HG02610 (cell line): Measurements from ENCODE around the gene PPFIA1.

ENCODE experiments used
- ATAC-seq: cut with Tn5 transposase; IDR thresholded peaks from one replicate; pipeline ENCODE4 v1.9.1; 2021; ENCODE audit warnings: mild to moderate bottlenecking, moderate library complexity; ENCODE audit not compliant: unreplicated experiment

Gene PPFIA1

DNA sequence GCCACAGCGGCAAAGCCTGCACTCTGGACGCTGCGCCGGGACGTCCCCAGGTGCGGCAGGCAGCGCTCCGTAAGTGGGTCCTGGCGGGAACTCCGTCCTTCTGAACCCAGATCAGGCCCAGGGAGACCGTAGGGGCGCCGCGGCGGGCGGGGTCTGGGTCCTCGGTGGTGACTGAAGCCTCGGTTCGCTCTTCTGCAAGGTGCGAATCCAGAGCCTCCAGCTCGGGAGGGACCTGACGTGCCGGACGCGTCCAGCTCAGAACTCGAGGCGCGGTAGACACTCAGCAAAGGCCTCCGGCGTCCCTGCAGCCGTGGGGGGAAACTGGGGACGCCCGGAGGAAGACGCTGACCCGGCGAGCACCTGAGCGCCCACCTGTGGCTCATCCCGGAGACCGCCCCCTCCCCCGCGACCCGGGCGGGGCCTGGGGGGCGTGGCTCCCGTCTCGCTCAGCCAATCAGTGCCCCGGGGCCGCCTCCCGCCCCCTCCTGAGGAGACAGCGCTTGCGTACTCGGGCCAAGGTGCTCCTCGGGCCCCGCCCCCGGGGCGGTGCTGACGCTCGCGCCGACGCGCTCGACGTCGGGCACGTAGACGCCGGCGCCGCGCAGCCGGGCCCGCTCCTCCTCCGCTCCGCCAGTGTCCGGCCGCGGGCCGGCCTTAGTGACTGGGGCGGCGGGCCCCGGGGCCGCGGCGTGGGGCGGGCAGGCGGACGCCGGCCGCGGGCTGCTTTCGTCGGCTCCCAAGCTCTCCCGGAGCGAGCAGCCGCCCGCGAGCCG, at the start of gene PPFIA1:
PPFIA1 (plus strand) TSS at position 587 of the 773 bp plus-strand sequence. CDS start 1,483 bp downstream, outside the sequence.
- peak; percentile 92 for ATAC-seq

DNA sequence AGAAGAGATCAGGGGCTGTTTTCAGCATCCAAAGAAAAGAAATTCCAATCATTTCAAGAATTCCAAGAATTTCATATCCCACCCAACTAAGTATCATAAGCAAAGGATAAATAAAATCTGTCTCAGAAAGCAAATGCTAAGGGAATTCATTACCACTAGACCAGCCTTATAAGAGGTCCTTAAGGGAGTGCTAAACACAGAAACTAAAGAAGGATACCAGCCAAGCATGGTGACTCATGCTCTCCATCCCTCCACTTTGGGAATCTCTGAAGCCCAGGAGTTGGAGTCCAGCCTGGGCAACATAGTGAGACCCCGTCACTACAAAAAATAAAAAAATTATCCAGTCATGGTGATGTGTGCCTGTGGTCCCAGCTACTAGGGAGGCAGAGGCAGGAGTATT, 49.6 kb upstream of the PPFIA1 start:
- ATAC-seq = no peak

DNA sequence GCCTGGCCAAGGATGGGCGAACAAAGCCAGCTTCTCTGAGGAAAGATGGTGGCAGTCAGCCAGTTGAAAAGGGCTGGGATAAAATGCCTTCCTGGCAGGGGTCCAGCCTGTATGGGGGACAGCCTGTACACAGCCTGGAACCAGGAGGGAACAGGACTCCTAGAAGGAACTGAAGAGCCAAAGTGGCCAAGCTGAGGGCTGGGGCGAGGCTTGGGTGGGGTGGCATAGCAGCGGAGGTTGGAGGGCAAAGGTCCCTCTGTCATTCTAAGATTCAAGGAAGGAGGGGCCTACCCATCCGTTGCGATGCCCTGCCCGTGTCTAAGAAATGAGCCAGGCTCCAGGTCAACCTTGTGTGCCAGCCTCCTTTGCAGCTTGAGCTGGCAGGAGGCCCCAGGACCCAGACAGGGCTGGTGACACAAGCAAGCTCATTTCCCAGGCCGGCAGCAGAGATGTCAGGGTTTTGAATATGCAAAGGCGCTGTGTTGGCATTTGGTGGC, 44.8 kb upstream of the PPFIA1 start:
- ATAC-seq = no peak

DNA sequence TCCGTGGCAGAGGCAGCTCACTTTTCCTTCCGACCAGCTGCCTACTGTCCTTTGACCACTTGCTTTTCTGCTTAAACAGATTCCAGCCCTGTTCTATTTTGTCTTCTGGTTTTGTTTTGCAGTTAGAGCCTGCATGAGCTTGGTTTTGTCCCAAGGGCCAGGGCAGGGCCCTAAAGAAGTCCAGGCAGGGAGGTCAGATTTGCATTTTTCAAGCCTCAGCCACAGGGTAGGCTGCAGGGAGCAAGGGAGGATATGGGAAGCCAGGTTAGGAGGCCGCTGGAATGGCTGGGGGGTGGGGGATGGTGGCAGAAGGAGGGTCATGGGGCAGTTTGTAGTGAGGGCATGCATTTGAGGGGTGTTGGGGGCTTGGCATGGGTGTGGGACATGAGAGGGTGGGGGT, 44.3 kb upstream of the PPFIA1 start:
- no peak for ATAC-seq

DNA sequence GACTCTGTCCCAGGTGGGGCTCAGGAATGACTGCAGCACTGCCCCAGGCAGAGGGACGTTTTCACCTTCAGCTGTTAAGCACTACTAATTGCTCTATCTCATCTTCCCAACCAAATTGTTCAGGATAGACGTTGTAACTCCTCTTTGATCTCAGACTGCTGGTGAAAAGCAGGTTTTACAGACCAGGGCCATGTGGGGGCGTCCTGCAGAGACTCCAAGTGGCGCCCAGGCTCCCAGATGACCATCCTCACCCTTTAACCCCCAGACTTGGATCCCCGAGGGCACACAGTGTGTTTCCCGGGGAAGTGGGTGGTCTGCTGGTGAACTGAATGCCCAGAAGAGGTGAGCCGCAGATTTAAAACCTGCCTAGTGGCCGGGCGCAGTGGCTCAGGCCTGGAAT, 43.5 kb upstream of the PPFIA1 start:
- ATAC-seq = no peak

DNA sequence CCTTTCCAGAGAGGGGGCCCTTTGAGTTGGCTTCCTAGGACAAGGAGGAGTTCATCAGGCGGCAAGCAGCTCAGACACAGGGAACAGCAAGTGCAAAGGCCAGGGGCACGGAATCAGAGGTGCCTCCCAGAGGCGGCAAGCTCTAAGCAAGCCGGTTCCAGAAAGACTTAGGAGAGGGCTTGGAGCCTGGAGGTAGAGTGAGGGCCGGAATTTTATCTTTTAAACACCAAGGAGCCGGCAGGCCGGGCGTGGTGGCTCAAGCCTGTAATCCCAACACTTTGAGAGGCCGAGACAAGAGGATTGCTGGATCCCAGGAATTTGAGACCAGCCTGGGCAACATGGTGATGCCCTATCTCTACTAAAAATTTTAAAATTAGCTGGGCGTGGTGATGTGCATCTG, 40.8 kb upstream of the PPFIA1 start:
- no peak for ATAC-seq

DNA sequence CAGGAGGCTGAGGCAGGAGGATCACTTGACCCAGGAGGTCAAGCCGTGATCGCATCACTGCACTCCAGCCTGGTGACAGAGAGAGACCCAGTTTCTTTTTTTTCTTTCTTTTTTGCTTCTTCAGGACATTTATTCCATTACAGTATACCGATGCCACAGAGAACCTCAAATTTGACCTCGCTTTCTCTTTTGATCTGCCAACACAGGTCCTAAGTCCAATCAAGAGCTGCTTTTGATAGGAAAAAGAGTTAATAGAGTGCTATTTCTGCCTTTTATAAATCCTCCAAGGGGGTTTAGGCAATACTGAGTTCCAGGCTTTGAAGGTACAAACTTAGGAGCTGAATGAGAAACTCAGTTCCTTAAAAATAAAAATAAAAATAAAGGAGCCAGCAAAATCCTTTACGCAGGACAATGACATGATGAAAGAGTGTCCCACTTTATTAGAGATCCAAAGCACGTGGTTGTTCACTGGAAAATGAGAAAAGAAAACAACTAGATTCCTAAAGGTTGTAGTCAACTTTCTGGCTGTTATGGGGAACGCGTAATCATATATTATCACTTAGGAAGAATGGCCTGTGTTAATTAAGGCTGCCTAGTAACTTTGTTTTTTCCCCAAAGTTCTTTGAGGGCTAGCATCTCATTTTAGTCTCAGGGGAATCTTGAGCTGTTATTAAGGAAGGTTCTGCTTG, 40.2 kb upstream of the PPFIA1 start:
- no peak for ATAC-seq

DNA sequence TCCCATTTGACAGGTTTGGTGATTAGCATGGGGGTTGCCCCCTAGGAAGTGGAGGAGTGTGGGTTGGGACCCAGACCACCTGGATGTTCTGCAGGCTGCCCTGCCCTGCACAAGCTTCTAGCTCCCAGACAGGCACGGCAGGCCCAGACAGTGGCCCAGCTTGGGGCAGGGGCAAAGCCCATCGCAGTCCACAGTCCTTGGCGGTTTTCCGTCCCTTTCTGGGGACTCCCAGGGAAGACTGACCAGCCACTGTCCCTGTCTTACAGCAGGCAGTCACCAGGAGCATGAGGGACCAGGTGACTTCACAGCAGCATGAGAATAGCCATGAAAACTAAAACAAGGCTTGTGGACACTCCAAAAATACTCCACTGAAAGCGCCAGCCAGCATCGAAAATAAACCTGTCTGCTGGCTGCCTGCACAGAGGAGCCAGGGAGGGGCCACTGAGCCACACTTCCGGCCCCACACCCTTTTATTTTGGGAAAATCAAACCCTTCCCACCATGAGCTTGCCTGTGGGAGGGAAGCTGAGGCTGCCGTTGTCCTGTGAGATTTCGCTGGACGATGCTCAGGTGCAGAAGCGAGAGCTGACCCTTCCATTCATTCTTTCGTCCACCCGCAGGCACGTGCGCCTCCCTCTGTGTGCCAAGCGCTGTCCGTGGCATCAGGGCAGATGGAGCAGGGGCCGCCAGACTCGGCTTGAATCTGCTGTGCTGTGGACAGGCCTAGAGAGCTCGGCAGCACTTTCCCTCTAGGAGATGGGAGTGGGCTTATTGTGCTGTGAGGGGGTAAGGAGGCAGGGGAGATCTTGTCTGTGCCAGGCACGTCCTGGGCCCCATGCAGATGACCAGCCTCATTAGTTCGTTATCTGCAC, 39.4 kb upstream of the PPFIA1 start:
- no peak for ATAC-seq

DNA sequence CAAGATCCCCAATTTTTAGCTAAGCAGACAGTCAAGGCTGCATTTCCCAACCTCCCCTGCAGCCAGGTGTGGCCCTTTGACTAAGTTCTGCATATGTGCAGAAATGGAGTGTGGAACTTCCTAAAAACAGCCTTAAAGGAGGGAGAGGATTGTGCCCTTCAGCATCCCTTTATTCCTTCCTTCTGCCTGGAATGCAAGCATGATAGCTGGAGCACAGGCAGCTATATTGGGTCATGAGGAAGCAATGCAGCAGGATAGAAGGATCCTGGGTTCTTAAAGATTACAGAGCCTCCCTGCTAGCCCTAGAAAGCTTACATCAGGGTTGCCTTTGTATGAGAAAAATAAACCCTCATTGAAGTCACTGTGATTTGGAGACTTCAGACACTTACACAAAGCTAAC, 37.5 kb upstream of the PPFIA1 start:
- no peak for ATAC-seq

DNA sequence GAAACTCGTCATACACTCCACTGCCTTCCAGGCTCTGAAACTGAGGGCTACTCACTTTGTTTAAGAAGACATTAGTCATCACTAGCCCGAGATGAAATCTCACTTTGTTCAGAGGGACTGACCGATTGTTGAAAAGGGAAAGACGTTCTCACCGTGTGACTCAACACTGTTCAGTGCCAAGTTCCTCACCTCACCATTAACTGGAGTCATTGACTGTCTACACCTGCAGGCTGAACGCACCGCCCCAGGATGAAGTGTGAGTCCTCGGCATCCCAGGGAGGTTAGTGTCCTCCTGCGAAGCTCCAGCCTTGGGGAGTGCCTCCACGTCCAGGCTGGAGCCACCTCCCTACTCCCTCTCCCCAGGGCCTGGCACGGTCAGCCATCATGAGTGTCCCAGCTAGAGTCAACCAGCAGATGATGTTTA, 37.0 kb upstream of the PPFIA1 start:
- ATAC-seq = no peak

DNA sequence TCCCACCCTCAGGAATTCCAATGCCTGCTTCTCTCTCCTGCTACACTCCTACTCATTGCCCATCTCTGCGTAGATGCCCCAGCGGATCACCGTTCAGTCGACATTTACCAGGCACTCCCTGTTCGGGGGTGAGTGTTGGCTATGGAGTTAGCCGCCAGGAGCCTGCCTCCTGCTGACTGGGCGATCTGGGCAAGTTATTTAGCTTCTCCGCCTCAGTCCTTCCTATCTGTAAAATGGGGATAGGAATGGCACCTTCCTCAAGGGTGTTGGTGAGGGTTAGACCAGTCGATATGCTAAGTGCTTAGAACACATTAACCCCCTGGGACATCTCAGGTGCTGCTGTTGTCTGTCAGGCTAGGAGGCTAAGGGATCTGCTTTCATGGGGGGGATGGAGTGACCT, 36.5 kb upstream of the PPFIA1 start:
- no peak for ATAC-seq

DNA sequence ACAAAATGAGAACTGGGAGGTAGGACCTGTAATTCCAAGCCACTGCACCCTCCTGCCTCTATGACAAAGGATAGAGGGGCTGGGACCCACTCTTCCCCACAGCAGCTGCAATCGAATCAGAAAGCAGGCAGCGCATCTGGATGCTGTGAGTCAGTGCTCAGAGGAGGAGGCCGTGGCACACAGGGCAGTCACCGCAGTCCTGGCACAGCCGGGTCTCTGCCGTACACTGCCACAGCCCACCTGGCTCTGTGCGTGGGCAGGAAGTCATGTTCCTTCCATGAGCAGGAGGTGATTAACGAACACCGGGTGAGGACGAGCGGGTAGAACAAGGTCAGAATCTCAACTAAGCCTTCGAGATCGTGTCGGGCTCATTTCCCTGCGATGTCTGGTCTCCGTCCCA, 30.2 kb upstream of the PPFIA1 start:
- ATAC-seq = no peak

DNA sequence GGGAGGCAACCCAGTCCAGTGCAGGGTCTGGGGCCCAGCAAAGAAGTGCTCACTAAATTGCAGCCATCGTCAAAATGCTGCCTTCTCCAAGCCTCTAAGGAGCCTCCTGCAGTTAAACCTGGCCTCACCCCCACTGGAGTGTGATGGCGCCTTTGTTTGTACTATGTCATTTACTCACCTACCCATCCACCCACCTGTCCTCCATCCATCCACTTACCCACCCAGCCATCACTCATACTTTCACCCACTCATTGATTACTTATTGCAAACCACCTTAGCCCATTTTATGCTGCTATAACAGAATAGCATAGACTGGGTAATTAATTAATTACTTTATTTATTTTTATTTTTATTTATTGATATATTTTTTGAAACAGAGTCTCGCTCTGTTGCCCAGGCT, 28.8 kb upstream of the PPFIA1 start:
- ATAC-seq = no peak

DNA sequence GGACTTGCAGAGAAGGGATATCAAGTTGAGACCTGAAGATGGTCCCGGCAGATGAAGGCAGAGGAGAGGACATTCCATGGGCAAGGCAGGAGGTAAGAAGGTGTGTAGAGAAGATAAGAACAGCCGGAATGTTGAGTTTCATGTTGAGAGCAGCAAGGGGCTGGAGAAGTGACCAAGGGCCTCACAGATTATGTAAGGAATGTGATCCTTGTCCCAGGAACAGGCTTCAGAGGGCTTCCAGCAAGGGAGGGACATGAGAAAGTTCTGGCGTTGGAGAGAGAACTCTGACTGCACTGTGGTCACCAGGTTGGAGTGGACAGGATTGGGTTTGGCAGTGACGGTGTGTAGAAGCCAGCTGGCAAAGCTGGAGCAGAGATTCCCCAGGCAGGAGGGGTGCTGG, 27.6 kb upstream of the PPFIA1 start:
- ATAC-seq = no peak

DNA sequence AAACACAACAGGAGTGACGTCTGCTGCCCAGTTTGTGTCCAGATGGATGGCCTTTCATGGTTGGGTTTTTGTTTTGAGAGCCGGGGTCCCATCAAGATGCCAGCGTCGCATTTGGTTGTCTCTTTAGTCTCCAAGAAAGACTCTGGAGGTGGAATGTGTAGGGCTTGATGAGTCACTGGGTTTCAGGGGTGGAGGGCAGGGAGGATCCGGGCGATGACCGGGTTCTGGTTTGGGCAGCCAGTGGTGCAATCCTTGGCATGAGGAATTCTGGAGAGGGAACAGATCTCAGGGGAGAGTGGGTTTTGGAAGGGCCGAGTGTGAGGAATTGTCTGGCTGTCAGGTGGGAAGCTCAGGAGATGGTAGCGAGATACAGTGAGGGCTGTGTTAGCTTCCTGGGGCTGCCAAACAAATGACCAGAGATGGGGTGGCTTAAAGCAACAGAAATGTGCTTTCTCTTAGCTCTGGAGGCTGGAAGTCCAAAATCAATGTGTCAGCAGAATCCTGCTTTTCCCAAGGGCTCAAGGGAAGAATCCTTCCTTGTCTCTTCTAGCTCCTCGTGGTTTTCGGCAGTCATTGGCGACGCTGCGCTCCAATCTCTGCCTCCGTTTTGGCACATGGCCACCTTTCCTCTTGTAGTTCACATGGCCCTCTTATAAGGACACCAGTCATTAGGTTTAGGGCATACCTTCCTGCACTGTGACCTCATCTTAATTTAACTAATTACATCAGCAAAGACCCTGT, 26.4 kb upstream of the PPFIA1 start:
- no peak for ATAC-seq

DNA sequence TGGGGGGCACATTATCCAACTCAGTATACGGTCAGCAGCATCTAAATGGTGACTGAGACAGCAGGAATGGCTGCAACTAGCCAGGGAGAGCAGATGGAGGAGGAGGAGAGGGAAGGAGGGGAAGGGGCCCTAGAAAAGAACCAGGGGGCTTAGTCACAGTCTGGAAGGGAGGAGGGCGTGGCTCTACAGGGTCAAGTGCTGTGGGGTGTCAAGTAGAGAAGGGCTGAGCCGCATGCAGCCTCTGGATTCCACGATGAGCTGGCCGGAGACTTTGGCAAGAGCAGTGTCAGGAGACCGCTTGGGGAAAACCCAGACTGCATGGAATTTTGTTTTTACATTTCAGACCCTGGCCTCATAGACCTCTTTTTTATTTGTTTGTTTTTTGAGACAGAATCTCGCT, 25.8 kb upstream of the PPFIA1 start:
- no peak for ATAC-seq

DNA sequence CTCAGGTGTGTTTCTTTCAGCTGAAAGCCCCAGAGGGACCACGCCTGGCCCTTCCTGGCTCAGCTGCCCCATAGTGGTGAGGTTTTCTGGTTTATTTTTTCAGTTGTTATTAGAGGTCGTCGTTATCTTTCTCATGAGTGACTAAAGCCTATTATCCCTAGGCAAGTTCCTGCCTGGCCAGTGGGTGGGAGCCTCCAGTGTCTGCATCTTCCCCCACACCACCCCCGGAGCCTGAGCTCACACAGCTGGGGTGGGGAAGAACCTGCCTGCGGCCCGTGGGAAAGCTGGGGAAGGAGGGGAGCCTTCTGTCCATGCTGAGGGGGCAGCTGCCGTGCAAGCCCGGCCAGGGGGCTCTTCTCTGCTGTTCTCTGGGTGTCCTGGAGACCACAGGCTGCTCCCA, 24.3 kb upstream of the PPFIA1 start:
- ATAC-seq = no peak

DNA sequence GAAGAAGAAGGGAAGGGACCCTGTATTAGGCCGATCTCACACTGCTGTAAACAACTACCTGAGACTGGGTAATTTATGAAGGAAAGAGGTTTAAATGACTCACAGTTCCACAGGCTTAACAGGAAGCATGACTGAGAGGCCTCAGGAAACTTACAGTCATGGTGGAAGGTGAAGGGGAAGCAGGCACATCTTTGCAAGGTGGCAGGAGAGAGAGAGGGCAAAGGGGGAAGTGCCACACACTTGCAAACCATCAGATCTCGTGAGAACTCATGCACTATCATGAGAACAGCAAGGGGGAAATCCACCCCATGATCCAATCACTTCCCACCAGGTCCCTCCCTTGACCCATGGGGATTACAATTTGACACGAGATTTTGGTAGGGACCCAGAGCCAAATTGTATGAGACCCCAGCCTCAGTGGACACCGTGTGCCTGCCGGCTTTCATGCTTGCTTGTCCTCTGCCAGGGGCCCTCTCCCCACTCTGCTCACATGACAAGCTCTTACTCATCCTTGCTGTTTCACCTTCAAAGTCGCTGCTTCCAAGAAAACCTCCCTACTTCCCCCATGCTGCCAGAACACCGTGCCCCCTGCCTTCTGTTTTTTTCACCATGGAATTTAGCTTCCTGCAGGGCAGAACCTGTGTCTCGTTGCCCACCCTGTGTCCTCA, 23.3 kb upstream of the PPFIA1 start:
- no peak for ATAC-seq

DNA sequence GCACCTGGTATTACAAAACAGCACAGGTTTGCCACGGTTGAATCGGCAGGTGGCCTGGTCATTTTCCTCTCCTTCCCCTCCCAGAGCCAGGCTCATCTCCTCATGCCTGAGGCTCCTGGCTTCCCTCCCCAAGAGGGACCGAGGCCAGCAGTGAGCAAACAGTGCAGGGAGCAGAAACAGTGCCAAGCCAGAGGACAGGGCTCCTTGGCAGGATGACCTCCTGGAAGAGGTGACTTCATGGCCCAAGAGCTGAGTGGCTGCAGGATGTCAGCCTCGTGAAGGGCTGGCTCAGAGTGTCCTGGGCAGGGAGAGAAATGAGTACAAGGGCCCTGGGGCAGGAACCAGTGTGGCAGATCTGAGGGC, 22.8 kb upstream of the PPFIA1 start:
- no peak for ATAC-seq
